HG03045 (cell line): ENCODE measurements around the gene KCNQ1.

ENCODE experiments used
- ATAC-seq: cut with Tn5 transposase; IDR thresholded peaks from one replicate; pipeline ENCODE4 v1.9.1; 2021; ENCODE audit warnings: mild to moderate bottlenecking, moderate library complexity; ENCODE audit not compliant: unreplicated experiment

KCNQ1 gene

DNA sequence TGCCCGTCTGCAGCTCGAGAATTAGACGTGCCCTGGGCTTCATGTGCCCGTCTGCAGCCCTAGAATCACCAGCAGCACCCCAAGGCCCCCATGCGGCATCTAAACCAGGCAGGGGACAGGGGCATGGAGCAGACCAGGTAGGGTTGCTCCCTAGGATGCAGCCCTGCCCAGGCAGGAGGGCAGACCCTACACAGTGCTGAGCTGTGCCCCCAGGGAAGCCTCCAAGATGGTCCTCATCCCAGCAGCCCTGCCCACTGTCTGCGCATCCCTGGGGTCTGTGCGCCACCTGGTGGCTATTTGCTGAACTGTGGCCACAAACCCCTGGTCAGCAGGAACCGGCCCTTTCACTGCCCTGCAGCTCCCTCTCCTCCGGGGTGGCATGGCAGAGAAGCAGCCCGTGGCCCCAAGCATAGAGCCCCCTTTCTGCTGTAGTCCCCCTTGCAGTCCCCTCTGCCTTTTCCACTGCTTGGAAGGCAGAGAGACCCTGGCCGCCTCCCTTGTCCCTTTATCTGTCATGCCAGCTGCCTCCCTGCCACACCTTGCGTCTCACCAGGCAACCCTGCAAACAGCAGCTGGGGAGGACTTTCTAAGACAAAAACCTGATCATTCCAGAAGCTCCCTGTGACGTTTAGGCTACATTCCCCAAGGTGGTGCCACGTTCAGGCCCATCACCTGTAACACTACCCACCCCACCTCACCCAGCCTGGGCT lies 86.6 kb downstream of the KCNQ1 start:
- no peak for ATAC-seq

DNA sequence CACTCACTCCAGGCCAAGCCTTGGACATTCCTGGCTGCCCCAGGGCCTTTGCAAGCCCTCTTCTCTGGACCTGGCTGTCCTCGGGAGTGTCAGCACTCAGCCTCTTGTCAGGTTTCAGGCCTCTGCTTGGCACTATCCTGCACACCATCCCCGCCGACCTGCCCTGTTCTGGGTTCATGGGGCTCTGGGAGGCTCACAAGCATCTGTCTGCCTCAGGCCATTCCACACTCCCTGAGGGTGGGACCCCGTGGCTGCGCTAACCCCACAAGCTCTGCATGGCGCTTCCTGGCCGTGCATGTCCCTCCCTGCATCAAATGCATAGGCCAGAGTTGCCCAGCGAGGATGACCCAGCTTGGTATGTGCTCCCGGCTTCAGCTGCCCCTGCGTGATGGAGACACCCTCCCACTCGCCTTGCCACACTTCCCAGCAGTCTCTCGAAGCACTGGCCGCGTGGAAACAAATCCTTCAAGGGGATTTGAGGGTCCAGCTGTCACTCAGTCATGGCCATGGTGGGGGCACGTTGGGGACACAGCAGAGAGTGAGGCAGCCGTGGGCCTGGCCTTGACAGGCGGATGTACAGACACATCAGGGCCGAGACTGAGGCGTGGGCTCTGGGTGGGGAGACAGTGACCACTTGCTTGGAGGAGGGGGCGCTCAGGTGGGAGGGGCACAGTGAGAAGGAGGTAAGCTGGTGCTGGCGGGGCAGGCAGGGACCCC lies 87.3 kb downstream of the KCNQ1 start:
- no peak for ATAC-seq

DNA sequence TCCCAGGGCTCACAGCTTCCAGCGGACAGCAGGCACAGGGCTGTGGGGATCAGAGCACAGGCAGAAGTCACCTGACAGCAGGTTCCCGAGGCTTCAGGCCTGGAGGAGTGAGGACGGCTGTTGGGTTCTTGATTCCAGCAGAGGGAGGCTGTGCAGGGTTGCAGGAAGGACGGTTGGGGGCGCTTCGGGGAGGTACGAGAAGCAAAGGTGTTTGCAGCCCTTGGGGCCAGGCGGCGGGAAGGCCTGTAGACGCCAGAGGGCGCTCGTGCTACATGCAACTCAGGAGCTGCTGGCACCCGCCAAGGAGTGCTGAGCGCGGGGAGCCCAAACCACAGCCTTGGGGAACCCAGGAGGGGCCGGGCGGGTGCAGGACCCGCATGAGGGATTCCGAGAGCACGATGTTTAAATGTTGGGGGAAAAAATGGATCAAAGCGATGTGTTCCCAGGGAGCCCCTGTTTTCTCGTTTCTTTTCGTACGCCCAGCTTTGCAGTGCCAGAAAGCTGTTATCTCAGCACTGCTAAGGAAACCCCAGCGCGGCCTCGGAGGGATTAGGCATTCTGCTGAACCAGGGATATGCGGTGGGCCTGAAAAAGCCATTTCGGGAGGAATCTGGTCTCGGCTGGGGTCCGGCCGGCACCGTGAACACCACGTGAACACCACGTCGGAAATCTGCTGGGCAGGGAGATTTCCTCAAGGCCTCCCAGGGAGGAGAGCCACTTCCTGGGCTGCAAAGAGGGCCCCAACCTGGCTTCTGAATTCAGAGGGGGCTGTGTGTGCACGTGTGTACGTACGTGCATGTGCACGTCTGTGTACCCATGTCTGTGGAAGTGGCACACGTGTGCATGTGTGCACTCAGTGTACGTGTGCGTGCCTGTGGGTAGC lies 88.1 kb downstream of the KCNQ1 start:
- peak; percentile 59 for ATAC-seq

DNA sequence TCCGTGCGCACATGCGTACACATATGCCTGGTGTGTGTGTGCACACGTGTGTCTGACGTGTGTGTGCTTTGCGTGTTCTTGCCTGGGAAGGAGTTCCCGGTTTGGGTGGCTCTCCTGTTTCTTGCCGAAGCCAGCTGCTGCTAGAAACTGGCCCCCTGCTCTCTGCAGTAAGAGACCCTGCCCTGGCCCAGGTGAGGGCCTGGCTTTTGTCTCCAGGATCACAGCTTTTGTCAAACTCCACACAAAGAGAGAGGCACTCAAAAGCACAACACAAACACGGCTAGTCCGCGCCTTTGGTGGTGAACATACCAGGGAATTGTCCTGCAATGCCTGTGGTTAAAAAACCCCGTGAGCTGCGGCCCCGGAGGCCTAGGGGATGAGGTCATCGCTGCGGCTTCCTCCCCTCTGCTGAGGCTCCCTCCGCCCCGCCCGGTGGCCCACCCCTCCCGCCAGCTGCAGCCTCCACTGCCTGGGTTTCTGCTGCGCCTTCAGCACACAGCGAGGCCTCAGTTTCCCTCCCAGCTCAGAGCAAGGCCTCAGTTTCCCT lies 88.9 kb downstream of the KCNQ1 start:
- ATAC-seq = no peak

DNA sequence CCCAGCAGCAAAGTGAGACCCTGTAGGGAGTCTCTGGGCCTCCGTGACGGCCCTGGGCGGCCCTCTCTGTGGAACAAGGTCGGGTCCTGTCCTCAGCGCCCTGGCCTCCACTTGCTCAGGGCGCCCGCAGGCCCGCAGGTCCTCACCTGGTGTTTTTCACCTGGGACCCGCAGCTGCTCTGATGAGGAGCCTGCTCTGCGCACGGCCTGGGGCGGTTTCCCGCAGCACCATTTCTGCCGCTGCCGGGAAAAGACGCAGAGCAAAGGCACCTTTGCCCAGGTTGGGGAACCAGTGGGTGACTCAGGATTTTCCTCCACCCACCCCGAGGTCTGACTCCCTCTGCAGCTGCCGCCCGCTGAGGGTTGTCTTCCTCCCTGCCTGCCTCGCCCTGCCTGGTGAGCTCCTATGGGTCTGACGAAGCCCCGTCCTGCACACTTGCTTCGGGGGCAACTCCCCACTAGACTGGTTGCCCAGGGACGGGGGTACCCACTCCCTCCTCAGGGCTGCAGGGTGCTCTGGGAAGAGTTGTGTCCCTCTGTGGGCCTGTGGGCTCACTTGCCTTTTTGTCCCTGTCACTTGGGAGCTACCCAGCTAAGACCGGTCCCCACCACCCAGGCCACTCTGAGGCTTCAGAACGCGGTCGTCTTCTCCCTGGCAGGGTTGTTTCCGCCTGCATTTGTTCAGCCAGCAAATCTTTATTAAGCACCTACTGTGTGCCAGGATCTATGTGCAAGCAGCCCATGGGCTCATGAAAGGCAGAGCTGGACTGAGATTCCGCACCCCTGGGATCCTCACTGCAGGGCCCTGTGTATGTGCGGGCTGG lies 89.5 kb downstream of the KCNQ1 start:
- no peak for ATAC-seq

DNA sequence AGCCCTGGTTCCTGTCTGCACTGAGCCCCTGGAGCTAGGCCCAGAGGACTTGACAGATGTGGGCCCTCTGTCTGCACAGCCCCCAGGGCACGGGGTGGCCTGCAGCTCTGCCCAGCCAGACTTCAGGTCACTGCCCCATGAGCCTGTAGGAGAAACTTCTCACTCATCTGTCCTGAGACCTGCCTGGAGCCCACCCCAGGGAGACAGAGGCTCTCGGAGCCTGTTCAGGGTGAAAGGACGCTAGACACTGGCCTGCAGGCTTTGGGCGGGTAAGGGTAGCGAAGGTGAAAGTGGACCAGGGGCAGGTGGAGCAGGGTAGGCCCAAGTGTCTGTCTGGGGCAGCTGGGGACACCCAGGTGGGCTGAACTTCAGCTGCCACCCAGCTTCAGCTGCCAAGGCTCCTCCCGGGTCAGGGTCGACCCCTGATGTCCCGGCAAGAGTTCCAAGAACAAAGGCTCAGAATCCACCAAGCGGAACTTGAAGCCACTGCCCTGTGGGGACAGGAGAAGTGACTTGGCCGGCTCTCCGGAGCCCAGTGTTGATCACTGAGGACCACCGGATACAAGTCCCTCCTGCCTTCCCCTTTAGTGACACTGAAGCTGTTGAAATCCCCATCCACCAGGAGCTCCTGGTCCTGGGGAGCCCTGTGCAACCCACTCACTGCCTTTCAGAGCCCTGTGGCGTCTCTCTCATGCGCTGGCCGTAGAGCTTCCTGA lies 90.3 kb downstream of the KCNQ1 start:
- no peak for ATAC-seq

DNA sequence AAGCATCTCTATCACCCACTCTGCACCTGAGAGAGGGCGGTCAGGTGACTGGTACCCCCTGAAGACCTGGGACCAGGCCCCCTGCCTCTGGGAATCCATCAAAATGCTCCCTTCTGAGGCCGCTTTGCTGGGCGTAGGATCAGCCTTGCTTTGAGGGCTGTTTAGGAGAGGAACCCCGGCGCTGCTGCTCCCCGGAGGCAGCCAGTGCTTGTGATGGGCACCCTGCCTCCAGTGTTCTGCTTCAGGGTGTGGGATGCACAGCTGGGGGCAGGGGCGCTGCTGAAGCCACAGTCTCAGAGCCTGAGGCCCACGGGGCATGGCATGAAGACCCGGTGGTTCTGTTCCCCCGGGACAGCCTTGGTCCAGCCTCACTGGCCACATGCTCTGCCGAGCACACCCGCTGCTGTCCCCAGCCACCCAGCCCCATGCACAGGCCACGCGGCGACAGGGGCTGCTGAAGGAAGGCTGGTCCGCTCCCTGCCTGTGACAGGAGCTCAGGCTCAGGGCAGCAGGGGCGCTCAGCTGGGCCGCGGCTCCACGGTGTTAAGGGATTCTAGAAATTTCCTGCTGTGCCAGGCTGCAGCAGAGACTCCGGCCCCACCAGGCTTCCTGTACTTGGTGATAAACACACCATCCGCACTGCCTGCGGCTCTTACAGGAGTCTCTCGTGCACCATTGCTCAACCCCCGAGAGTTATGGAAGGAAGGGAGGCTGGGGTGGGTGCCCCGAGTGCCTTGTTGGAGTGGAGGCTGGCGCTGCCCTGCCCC lies 91.0 kb downstream of the KCNQ1 start:
- no peak for ATAC-seq

DNA sequence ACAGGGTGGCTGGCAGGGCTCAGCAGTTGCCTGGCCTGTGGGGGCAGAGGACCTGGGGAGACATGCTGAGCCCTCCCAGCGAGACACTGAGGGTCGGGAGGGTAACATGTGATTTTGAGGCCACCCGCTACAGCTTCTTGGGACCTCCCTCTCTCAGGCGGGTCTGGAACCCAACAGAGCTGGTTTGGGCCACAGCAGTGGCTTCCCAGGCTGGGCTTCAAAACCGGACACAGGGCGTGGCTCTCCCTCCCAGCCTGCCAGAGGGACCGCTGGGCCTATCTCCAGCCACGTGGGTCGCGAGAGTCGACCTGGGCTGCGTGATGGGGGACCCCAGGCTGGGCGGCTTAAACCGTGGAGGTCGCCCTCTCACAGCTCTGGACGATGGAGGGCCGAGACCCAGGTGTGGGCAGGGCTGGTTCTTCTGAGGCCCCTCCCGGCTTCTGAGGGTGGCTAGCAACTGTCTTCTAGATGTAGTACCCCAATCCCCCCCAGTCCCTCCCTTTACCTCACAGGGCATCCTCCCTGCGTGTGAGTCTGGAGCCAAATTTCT lies 91.7 kb downstream of the KCNQ1 start:
- no peak for ATAC-seq

DNA sequence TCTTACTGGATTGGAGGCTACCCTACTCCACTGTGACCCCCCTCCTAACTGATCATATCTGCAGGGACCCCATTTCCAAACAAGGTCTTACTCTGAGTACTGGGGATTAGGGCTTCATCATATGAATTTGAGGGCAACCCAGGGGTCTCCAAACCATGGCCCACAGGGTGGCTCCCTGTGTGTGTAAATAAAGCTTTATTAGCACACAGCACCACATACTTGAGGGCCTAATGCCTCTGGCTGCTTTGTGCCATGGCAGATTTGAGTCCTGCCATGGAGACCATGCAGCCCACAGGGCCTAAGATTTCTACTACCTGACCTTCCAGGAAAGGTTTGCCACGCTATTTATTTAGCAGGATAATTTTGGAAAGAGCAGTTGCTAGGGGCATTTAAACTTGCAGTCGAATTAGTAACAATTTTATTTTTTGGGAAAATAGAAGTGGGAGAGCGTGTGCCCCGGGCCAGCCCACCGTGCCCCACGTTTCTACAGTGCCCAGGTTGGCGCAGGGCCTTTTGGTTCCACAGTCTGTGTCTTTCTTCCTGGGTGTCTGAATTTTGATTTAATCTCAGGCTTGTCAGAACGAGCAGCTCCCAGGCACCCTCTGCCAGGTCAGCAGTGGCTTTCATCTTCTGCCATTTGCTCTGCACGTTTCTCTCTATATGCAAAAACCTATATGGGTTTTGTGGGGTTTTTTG lies 92.3 kb downstream of the KCNQ1 start:
- no peak for ATAC-seq

DNA sequence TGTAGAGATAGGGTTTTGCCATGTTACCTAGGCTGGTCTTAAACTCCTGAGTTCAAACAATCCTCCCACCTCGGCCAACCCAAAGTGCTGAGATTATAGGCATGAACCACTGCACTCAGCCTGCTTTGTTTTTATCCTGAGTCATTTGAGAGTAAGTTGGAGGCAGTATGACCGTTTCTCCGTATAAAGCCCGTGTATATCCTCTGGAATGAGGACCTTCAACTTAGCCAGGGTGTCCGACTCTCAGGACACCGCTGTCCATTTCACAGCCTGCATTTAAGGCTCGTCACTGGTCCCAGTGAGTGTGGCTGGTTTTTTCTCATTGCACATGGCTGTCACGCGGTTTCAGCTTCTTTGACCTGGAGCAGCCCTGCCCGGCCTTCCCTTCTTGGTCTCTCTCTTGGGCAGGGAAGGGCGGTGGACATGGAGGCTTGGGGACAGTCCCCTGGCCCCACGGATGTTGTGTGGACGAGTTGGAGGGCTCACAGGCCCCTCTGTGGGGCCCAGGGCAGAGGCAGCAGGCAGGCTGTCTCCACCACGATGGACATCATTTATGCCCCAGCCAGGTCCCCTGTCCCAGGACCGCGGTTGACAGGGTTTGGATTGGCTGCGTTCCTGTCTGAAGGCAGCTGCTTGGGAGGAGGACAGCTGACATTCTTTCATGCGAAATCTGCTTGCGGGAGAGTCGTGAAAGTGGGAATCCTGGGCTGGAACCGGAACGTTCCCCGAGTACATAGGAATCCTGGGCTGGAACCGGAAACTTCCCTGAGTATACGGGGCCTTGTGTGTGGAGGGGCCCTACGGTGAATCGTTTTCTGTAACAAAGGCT lies 93.3 kb downstream of the KCNQ1 start:
- ATAC-seq = no peak

DNA sequence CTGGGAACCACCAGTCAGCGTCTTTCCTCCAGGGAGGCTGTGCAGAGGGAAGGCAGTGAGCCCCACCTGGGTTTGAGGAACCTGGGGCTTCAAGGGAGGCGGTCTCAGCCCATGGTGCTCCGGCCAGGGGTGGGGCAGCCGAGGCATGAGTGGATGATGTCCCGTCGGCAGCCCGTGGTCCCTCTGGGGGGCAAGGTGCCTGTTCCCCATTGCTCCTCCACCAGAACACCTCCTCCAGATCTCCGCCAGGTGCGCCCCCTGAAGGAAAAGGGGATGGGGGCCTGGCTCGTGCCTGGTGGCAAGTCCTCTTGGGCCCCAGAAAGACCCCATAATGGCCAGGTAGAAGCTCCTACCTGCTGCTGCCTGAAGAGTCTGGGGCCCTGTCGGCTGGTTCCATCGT lies 94.1 kb downstream of the KCNQ1 start:
- no peak for ATAC-seq

DNA sequence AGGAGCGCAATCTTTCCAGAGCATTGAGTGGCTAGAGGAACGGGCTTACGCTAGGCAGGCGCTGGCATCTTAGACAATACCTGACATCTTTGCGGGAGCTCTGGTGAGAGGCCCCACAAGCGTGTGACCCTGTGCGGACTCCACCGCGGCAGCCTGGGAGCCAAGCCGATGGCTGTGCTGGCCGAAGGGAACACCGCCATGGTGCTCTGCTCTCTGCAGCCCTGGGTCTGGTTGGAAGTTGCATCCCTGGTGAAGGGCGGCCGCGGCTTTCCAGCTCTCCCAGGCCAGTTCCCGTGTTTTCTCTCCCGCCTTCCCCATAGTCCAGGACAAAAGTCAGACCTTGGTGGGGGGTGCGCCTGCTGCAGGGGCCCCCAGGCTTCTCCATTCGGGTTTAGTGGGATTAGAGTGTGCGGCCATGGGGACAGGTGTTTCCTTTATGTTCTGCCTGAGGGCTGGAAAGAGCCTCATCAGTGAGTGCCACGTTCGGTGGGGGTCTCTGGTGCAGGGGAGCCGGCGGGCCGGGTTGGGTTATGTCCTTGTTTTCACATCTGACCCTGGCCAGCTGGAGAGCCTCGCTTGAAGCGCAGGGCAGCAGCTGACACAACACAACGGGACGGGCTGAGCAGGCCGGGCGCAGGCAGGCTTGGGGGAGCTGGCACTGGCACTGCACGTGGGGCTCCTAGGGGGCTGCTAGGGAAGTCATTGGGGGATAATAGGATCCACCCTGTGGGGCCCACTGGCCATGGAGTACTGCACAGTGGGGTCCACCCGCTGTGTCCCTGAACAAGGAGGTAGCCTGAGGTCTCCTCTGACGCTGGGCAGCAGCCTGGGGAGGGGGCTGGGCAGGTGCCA lies 94.8 kb downstream of the KCNQ1 start:
- no peak for ATAC-seq

DNA sequence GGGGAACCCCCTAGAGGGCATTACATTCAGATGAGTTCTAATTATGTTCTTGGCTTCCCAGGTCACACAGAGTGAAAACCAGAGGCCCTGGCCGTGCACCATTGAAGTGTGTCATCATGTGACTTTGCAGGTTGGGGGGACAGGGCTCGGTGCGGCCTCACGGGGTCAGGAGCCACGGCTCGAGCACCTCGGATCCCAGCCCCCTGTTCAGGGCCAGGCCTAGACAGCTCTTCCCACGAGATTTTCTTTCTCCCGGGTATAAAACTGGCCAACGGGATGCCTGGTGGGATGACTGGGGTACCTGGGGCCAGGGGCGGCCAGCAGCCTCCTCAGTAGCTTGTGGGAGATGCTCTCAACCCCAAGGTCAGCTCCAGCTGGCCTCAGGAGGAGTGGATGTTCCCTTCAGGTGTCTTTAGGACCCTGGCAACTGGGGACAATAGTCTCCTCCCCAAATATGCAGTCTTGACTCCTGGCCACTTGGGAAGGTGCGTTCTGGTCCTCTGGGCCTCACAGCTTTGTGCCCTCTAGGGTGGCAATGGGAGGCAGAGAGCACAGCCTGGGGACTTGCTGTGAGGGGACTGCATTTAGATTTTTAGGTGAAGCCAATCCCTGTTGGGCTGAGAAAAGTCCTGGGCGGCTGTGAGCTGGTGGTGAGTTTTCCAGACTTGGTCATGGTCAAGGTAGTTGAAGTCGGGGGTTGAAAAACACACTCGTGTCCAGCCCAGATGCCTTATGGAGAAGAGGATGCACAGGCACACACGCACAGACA lies 95.6 kb downstream of the KCNQ1 start:
- no peak for ATAC-seq

DNA sequence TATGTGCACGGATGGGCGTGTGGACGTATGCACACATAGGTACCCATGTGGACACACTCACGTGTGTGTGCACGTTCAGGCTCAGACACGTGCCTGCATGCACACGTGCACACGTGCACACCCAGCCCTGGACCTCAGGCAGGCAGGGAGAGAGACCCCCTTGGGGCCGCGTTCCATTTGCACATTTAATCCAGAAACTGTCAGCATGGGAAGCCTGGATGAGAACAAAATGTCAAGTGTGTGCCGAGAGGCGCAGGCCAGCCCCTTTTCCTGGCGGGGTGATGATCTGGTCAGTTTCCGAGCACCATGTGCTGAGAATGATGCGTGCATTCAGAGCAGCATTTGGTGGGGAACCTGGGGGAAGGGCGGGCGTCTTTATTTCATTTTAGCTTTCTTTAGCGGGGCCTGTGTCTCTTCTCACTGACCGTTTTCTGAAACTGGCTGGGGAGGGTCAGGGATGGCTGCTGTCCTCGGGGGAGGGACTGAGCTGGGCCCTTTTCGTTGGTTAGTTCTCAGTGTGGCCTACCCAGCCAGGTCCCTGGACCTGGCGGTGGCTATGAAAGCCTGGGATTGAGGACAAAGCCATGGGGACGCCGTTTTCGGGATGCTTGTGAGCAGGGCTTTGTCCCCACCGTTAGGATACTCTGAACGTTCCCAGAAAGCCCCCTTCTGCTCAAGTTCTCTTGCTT lies 96.3 kb downstream of the KCNQ1 start:
- ATAC-seq = no peak

DNA sequence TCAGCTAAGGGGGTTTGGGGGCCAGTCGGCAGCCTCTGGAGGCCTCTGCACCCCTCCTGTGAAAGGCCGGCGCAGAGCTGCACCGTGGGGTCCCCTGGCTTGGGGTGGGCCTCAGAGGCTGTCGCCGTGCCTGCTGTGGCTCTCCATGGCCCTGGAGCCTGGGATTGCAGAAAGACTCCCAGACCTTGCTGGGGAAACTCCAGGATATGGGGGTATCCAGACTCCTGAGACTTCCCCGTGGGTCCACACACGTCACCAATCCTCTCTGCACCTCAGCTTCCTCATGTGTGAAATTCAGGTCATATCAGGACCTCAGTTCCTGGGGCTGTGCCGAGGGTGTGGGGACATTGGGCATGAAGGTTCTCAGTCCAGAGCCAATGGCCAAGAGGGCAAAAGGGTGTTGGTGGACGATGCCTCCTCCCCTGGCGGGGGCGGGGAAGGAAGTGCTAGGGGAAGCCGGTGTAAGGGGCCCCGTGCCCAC lies 97.1 kb downstream of the KCNQ1 start:
- ATAC-seq = no peak
